ENCODE measurements around the gene MS4A12.
"Not testable (repeated sequence)": the region's sequence is repeated elsewhere in the genome, so short reads cannot be mapped to it uniquely, and the experiment has no call there.

Gene MS4A12

DNA sequence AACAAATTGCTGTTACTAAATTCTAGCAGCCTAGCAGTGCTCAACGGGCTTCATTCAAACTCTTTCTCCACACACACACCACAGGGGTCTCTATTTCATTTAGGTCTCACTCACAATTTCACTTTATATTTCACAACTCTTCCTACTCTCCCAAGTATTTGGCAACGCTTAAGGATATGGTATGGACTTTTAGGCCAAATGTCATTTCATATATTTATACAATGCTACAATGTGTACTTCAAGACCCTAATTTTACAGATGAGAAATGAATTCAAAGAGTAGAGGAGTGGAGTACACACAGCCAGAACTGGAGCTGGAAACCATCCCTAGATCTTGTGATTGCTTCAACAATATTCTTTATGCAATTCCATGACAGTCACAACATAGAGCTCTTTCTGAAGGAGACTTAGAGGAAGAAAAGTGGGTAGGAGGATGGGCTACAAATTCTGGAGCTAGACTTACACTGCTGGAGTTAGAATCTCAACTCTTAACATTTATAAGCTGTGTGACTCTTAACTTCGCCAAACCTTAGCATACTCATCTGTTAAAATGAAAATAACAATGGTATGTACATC, 20.2 kb downstream of the MS4A12 start:
- DNase-seq (ENCODE audit: low read depth in 2 of 2): no peak

DNA sequence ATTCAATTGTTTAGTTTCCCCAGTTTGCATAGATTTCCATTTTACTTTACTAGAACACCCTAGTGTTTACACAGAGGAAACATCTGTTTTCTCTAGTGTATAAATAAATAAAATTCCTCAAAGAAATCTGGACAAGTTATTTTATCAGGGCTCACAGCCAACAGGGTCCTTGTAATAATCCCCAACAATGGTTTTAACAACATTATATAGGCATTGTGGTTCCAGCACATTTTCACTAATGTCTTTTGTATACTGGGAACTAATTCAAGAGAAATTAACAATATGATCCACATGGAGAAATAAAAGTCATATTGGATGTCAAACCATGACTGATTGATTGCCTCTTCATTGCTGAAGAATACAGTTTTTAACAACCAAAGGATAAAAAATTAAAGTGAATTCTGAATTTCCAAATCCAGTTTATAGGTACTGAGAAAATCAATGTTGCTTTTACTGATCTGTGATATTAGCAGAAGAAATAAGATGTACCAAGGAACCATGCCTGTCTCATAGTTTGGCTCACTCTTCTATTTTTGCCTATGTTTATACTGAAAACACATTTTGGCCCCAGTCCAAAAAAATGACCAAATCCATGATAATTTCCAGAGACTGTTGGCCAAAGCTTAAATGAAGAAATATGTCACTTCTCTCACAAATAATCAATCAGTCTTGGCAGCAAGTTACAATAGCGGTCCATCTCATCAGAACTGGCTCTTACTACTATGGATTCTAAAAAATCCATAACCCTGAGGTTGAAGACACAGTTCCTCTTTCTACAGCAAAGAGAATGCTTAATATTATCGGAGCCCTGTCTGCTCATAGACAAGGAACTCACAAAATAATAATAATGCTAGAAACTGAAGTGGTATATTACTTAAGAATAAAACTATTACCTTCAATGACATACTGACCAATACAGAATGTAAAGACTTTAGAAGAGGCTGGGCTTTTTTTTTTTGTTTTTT, 21.2 kb downstream of the MS4A12 start:
- DNase-seq (ENCODE audit: low read depth in 2 of 2): no peak

DNA sequence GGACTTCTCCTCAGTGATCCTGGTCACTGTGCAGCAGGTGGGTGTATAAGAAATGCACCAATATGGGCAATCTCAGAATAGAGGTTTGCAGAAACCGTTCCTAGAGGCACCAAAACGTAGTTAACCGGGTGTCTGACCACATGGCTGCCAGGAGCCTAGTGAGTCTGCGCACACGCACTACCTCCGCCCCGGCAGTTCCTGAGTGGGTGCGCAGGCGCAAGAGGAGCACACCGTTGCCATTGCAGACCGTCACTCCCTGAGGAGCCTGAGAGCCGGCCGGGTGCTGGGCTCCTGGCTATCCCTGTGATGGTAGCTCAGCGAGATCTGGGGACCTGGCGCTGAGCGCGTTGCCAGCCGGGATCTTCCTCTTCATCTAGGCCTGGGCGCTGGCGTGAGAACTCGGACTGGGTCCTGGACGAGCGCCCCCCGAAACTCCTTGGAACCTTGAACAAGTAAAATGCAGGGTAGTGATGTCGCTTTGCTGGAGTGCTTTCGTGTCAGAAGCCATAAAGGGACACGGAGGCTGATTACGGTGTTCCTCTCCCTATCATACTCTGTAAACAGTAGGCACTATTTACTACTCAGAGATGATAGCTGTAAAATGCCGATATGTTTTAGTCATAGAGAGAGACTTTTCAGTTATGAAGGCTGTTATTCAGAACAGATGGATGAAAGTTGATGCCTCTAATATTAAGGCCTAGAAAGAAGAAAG, 22.7 kb downstream of the MS4A12 start, which contains the start of gene MS4A13:
TSS of gene MS4A13 (plus strand) at position 249 of the 712 bp plus-strand sequence. CDS start 2,692 bp downstream, outside the sequence.
- DNase-seq (ENCODE audit: low read depth in 2 of 2): no peak

DNA sequence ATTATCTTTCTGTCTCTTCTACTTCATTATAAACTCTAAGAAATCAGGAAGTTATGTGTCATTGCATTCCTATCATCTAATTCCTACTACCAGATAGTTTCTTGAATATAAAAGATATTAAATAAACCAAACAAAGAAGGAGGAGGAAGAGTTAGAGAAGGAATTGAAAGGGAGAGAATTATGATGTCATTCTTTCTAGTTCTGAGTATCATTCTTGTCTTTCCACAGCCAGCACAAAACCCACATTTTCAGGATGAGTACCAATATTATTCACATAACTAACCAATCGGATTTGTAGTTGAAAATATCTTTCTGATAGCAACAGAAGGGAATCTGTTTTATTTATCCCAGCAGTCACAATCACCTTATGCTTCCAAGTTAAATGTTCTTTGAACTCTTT, 35.9 kb downstream of the MS4A12 start:
- DNase-seq (ENCODE audit: low read depth in 2 of 2): no peak

DNA sequence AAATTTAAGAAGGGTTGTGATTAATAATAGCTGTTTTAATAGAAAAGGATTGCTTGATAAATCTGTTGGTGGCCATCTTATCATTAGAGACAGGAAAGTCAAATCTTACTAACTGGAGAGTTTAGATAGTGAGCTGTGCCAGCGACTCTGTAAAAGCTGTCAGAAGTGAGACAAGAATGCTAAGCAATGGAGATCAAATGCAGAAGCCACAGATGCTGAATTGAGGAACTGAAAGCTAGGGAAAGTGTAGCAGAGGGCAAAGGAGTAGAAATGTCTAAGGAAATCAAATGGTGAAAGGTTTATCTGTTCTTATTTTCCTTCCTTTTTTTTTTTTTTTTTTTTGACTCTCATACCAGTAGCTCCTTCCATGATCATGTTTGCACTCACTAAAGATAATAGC, 36.4 kb downstream of the MS4A12 start:
- DNase-seq (ENCODE audit: low read depth in 2 of 2): no peak

DNA sequence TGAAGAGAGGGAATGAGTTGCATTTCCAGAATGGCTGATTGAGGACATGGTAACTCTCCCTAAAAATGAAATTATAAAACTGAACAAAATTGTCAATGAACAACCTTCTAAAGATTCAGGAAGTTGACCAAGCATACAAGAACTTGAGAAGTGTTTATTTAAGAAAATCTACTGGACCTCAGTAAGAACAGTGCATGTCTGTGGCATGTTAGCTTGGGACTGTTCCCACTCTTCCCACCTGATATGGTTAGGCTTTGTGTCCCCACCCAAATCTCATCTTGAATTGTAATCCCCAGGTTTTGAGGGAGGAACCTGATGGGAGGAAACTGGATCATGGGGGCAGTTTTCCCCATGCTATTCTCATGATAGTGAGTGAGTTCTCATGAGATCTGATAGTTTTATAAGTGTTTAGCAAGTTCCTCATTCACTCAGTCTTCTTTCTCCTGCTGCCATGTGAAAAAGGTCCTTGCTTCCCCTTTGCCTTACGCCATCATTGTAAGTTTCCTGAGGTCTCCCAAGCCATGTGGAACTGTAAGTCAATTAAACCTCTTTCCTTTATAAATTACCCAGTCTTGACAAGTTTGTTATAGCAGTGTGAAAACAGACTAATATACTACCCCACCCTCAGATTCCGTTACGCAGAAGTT, 38.0 kb downstream of the MS4A12 start:
- no peak for DNase-seq (ENCODE audit: low read depth in 2 of 2)

DNA sequence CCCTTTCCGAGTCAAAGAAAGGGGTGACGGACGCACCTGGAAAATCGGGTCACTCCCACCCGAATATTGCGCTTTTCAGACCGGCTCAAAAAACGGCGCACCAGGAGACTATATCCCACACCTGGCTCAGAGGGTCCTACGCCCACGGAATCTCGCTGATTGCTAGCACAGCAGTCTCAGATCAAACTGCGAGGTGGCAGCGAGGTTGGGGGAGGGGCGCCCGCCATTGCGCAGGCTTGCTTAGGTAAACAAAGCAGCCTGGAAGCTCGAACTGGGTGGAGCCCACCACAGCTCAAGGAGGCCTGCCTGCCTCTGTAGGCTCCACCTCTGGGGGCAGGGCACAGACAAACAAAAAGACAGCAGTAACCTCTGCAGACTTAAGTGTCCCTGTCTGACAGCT, 39.8 kb downstream of the MS4A12 start:
- not testable (repeated sequence) for DNase-seq (ENCODE audit: low read depth in 2 of 2)

DNA sequence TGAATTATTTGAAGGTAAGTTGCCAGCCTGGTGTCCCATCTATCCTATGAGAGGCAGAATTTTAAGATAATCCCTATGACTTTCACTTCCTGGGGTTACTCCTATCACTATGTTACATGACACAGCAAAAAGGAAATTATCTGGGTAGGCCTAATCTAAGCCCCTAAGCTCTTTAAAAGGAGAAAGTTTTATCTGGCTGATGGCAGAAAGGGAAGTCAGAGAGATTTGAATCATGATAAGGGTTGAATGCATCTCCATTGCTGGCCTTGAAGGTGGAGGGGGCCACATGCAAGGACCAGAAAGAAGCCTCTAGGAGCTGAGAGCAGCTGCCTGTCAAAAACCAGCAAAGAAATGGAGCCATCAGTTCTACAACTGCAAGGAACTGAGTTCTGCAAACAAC, 46.0 kb downstream of the MS4A12 start:
- not testable (repeated sequence) for DNase-seq (ENCODE audit: low read depth in 2 of 2)

DNA sequence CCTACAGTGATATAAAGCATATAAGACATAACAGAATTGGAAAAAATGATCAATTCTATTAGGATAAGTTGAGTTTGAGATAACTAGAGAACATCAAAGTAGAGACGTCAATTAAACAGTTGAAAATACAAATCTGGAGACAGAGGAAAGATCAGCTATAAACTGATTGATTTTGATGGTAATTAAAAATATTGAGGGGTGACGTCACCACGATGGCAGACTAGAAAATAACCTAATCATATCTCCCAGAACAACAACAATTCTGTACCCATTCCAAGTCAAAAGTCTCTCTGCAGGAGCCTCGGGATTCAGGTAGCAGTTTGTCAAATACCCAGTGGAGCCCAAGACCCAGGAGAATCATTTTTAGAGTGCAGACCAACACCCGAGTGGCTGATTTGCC, 51.5 kb downstream of the MS4A12 start:
- DNase-seq (ENCODE audit: low read depth in 2 of 2): no peak

Measured in stimulated activated CD8-positive, alpha-beta memory T cell treated with anti-CD3 and anti-CD28 coated beads, Interleukin-15, amount 100 ng/mL, for 48 hours (primary cell).